HG03565 (cell line): ENCODE measurements around the gene HLA-DOB.
"Not testable (repeated sequence)": the region's sequence is repeated elsewhere in the genome, so short reads cannot be mapped to it uniquely, and the experiment has no call there.

Experiments used
- ATAC-seq: cut with Tn5 transposase; IDR thresholded peaks from one replicate; pipeline ENCODE4 v1.9.1; 2021; ENCODE audit warnings: mild to moderate bottlenecking, moderate library complexity; ENCODE audit not compliant: unreplicated experiment

HLA-DOB gene

GRCh38 chr6:32815115-32815514, 1.7 kb downstream of the HLA-DOB start:
- ATAC-seq: no peak

GRCh38 chr6:32814145-32814544, 2.7 kb downstream of the HLA-DOB start:
- no peak for ATAC-seq

- no peak for ATAC-seq
These were observed 7.6 kb downstream of the HLA-DOB start for GRCh38 chr6:32809171-32809570.

- no peak for ATAC-seq
These were observed 9.7 kb downstream of the HLA-DOB start for GRCh38 chr6:32807020-32807580.

GRCh38 chr6:32805404-32805803, 11.4 kb downstream of the HLA-DOB start:
- not testable (repeated sequence) for ATAC-seq

- no peak for ATAC-seq
These were observed 13.4 kb downstream of the HLA-DOB start for GRCh38 chr6:32803416-32803815.

GRCh38 chr6:32799740-32800139, 17.1 kb downstream of the HLA-DOB start:
- no peak for ATAC-seq

GRCh38 chr6:32799168-32799567, 17.6 kb downstream of the HLA-DOB start:
- ATAC-seq: no peak

GRCh38 chr6:32796848-32797776, 19.7 kb downstream of the HLA-DOB start:
- no peak for ATAC-seq

- no peak for ATAC-seq
These were observed 22.3 kb downstream of the HLA-DOB start for GRCh38 chr6:32794510-32794909.

GRCh38 chr6:32792901-32793435, 23.8 kb downstream of the HLA-DOB start:
- no peak for ATAC-seq

- ATAC-seq: no peak
These were observed 26.5 kb downstream of the HLA-DOB start for GRCh38 chr6:32790306-32790705.

GRCh38 chr6:32785781-32786533, 30.8 kb downstream of the HLA-DOB start:
- no peak for ATAC-seq

- not testable (repeated sequence) for ATAC-seq
These were observed 33.9 kb downstream of the HLA-DOB start for GRCh38 chr6:32782923-32783322.

- ATAC-seq: no peak
These were observed 37.8 kb downstream of the HLA-DOB start for GRCh38 chr6:32779036-32779435.

- ATAC-seq: no peak
These were observed 41.7 kb downstream of the HLA-DOB start for GRCh38 chr6:32775071-32775470.

- no peak for ATAC-seq
These were observed 42.4 kb downstream of the HLA-DOB start for GRCh38 chr6:32774426-32774825.

- ATAC-seq: no peak
These were observed 44.1 kb downstream of the HLA-DOB start for GRCh38 chr6:32772656-32773055.

- no peak for ATAC-seq
These were observed 52.8 kb downstream of the HLA-DOB start for GRCh38 chr6:32764048-32764447.

- no peak for ATAC-seq
These were observed 53.4 kb downstream of the HLA-DOB start, which contains the start of gene HLA-DQB2 for GRCh38 chr6:32763421-32763820. TSS of gene HLA-DQB2 (minus strand) at chr6:32763532. CDS start at chr6:32763470, 62 bp downstream.
